CD4-positive, alpha-beta T cell treated with Interleukin-12 subunit alpha and Interleukin-12 subunit beta, for 1 hour (primary cell): ENCODE measurements around the gene SMAD3.

Source experiments
- DNase-seq: peaks from one replicate; pipeline ENCODE4 v3.0.0-alpha.2; 2020

Gene SMAD3

DNA sequence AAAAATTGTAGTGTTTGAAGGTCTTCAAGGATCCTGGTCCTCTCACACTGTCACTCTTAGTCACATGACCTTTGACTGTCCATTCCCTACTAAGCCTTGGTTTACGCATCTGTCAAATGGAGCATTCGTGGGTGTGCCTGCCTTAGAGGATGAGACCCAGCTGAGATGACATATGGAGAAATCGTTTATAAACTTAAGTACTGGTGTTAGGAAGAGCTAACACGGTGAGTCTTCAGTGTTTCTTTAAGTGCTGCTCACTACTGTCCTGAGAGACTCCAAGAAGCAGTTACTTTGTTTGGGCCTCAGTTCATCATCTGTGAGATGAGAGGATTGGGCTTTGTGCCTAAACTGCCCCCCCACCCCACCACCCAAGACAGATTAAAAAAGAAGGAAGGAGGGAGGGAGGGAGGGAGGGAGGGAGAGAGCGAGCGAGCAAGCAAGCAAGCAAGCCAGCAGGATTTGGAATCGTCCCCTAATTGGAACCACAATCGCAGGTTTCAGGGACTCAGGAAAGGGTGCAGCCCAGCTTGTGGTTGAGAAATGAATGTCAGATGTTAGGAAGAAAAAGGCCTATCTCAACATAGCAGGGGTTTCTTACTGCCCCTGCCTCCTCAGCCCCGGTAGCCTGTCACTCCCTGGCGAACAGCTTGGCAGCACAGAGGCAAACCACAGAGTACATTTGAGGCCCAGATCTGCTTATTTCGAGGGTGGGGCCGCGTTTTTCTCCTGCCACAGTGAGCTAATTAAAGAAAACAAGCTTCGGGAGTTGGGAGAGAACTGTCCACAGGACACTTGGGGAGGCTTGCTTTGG is 32.7 kb downstream of the SMAD3 start:
- DNase-seq = peak; percentile 57

DNA sequence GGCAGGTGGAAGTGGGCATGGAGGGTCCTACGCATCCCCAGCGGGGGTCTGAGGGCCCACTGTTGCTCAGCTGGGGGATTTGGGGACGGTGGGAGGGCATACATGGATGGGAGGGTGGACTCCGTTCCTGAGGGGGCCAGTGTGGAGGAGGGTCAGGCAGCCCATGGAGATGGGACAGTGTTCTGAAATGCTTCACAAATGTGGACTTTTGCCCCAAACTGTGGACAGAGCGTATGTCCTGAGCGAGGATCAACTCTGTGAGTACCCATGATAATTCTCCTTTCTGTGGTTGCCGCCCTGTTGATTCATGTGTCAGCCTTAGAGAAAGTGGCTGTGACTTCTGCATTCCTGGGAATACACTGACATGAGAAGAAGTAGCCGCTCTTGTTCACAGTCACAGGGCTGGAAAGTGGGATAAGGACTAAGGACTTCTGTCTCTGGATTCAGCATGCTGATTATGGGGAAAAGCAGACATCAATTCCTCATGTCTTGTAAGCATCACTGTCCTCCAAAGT is 33.4 kb downstream of the SMAD3 start:
- DNase-seq = no peak

- no peak for DNase-seq
These were observed 34.9 kb downstream of the SMAD3 start for GRCh38 chr15:67100124-67100791.

- DNase-seq = no peak
These were observed 35.6 kb downstream of the SMAD3 start for GRCh38 chr15:67100801-67101581.

DNA sequence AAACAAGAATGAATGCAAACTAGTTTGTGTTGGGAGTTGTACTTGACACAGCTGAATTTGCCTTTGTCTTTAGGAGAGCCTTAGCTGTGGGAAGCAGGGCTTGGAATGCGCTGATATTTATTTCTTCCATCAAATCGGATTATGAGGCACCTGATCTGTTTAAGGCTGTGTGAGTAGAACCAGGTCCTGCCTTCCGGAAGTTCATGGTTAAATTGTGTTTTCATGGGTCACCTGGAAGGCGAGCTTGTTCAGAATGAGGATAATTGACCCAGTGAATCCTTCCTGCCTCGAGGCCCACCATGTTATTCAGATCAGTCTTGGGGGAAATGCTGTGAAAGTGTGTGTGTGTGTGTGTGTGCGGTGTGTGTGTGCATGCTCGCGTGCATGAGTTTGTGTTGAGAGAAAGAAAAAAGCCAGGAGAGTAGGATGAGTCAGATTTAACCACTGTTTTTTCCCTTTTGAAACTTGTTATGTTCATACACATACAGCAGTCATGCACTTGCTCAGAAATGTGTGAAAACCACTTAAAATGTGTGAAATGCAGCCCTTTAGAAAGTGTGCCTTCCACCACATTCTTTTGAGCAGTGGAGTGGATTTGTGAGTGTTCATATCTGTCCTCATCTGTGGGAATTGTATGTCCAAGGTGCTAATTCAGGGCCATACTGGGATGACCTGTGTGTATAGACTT is 36.7 kb downstream of the SMAD3 start:
- peak; percentile 79 for DNase-seq

DNA sequence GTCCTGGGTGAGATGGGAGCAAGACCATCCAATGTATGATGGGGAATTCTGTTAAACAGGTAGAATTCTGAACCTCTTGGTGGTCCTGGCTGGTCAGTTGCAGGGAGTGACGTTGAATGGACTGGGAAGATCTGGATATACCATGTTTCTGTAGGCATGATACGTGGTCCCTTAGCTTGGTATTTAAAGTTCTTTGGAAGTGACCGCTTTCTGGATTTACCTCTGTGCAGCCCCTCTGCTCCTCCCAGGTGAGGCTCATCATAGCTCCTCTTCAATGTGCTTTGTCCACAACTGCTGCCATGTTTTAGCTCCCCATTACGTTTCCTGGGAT is 37.2 kb downstream of the SMAD3 start:
- DNase-seq = no peak

DNA sequence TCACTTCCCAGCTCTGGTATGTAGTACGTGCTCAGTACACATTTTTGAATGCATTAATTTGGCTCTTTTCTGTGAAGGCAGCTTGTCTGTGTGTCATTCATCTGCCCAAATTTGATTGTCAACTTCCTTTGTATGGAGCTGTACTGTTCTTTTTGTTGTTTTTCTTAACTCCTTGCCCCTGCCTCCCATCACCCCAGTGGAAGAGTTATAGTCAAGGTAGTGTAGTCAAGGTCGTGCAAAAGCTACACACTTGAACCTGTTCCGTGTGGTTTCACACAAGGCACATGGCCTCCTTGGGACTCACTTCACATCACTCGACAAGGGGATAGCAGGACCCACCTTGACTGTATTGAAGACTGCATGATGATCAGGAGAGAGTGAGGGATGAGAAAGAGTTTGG is 37.6 kb downstream of the SMAD3 start:
- no peak for DNase-seq

- no peak for DNase-seq
These were observed 38.0 kb downstream of the SMAD3 start for GRCh38 chr15:67103432-67103831.

DNA sequence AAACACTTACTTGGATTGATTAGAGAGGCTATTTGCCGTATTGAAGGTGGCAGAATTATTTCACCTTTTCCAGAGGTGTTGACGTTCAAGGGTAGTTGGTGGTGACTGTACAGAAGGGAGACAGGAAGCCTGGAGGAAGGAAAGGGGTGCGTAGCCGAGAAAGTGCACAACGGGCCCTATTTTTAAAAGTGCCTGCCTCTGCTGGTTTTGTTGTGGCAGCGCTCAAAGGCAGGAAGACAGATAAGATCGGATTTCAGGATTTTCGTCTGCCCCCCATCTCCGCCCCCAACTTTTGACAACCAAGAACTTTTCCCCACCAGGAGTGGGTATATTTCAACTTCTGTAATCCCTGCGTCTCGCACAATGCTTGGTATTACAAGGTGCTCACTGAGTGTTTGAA is 38.5 kb downstream of the SMAD3 start:
- DNase-seq = no peak

- DNase-seq = no peak
These were observed 39.1 kb downstream of the SMAD3 start for GRCh38 chr15:67104510-67104909.

DNA sequence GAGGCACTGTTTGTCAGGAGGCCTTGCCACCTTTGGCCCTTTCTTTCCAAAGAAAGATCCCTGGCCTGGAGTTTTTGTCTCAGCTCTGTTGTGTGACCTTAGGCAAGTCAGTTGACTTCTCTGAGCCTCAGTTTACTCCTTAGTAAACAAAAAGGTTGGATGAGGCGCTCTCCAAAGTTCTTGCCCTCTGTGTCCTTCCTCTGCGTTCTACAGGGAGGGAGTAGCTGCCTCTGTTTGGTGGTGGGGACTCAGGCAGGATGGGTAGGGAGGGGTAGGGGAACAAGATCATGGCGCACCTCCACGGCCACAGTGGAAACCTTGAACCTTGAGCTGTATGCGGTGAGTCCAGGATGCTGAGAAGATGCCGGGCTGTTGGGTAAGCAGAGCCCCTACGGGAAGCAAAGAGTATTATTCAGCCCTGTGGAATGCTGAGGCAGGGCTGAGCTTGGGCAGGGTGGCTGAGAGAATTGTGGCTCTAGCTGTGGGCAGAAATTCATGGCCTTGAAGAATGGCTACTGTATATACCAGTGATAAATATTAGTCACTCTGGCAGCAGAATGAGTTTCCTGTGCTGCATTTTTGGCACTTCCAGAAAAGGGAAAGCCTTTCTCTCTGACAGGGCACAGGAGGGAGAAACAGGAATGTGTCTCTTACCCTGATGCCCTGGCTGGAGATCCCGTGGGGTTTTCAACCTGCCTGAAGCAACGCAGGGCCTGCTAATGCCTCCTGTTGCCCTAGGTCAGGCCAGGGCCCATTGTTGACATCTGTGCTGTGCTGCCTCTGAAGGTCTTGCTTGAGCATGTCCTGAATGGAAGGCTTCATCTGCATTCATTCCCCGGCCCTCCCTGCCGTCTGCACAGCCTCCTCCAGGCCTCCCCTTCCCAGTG is 39.9 kb downstream of the SMAD3 start:
- no peak for DNase-seq

DNA sequence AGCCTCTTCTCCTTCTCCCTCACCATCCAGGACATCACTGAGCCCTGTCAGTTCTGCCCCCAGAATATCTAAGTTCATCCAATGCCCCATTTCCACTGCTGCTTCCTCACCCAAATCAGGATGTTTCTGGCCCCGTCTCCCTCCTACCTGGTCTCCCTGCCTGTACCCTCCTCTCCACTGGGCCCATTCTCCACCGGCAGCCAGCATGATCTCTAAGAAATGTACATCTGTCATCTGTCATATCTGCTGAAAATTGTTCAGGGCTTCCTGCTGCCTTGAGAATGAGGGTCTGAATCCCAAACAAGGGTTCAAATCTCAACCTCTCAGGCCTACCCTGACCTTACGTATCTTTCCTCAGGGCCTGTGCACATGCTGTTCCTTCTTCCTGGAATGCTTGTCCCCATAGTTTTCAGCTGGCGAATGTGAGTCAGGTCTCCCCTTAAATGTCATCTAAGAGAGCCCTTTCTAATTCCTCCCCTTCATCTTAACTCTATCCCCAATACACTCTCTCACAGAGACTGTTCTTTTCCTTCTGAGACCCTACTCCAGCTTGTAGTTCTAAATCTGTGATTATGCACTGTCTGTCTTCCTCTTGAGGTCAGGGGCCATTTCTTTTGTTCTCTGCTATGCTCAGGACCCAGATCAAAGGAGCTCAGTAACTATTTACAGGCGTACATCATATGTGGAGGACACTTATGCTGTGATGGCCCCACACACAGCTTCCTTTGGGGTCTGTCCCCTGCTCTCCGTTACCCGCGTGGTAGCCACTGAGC is 40.8 kb downstream of the SMAD3 start:
- DNase-seq = no peak

DNA sequence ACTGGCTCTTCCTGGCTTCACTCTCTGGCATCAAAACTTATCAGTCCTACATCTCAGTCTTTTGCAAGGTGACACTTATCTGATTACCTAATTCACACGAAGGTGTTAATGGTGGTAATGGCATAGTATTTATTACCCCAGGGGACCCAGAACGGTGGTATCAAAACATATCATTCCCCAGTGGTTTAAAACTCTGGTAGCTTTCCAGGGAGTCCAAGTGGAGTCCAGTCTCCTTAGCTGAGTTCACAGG is 41.3 kb downstream of the SMAD3 start:
- DNase-seq = no peak

DNA sequence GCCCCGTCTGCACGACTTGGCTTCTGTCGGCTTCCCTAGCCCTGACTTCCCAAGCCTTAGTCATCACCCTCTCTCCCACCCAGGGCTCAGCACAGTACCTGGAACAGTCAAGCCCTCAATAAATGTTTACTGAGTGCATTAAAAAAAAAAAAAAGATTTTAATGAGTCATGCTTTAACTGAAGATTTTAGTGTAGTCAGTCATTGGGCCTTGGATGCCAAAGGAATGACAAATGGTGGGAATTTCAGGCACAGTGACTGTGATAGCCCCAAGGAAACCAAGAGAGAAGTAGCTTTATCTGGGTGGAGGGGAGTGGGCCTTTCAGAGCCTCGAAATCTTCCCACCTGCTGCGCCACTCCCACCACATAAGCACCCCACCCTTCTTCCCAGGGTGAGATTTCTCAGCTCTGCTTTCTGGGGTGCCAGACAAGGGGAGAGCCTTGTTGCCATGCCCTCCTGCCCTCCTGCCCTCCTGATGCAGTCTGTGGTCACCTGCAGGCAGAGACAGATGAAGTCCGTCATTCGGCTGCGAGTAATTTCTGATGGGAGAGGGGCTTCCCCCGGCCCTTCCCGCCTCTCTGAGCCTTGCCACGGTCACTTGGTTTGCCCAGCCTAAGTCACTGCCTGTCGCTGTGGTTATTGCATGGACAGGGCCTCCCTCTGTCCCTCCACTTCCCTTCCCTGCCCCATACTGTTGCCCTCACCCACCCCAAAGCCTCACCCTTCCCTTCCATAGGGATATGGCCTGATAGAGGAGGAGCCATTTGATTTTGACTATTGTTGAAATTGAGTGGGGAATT is 41.8 kb downstream of the SMAD3 start:
- DNase-seq = no peak

DNA sequence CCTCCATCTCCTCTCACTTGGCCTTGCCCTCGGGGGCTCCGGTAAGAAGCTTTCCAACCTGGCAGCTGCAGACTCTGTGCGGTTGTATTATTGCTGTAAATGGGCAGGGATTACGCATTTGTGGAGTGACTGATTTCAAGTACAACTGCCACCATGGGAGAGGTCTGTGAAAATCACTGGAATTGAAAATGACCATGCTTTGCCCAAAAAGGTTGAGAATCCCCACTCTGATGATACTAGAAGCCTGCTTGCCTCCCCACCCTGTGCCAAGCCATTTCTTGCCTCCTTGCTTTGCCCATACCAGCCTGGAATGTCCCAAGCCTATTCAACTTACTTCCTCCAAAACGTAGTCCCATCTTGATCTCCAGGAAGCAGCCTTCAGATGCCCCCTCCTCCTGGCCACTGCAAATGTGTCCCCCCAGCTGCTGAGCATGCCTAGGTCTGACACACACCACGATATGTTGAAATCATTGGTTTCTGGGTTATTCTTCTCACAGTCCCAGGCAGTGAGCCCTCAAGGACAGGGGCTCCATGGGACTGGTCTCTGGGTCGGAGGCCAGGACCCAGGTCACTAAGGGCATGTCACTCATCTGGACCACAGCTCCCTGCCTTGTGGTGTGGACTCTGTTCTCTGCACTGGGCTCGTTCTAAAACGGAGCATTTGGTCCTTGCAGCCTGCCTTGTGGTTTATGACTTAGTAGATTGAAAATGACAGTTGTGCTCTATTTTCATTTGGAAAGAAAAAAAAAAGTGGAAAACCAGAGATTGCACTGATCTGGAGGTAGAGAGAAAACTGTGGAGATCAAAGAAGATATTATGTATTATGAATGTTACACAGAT is 42.9 kb downstream of the SMAD3 start:
- no peak for DNase-seq

DNA sequence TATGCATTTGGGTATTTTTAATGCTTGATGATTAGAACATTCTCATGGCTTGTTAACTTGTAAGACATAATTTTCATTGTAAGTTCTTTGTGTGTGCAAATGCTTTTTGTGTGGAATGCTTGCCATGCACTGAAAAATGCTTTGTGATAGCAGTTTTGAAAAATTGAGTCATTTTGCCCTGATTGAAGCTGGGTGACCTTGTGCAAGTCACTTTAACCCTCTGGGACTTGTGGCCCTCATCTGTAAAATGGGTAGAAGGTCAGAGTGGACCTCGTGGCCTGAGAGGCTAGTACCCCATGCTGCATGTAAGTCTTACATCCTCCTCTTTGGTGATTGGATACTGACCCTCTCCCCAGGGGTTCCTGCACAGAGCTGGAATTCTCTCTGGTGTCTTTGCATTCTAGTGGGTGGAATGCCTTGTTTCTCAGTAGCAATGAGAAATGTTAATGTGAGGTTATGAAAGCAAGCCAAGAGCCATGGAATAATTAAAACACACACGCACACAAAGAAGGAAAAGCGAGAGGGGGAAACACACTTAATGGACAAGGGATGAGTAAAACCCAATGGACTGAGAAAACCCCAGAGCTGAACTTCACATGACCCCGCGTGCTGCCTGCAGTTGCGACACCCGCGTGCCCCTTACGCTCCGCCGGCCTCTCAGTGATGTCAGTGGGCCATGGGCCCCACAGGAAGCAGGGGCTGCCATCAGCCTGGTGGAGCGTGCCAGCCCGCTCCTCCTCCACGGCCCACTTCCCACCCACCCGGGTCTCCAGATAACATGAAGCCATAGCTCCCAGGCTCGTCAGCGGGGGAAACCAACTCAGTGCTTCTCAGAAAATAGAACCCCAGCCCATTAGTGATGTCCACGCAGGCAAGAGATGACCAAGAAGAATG is 44.0 kb downstream of the SMAD3 start:
- DNase-seq = no peak

GRCh38 chr15:67110361-67110781 is 45.0 kb downstream of the SMAD3 start:
- no peak for DNase-seq
